ENCODE measurements around the gene ARRDC4.
A peak's percentile ranks its signal among the peaks of the same experiment; 100 is the strongest.

Gene ARRDC4

GRCh38 chr15:97960364-97961066, at the start of gene ARRDC4:
TSS of gene ARRDC4 (plus strand) at chr15:97960703. CDS start at chr15:97960862, 159 bp downstream.
- peak; percentile 93 for DNase-seq (ENCODE audit: low spot score)

- DNase-seq (ENCODE audit: low spot score) = no peak
These were observed 45.8 kb upstream of the ARRDC4 start for GRCh38 chr15:97914711-97915110.

GRCh38 chr15:97915261-97915660, 45.2 kb upstream of the ARRDC4 start:
- no peak for DNase-seq (ENCODE audit: low spot score)

GRCh38 chr15:97921296-97921865, 39.1 kb upstream of the ARRDC4 start:
- DNase-seq (ENCODE audit: low spot score) = no peak

- DNase-seq (ENCODE audit: low spot score) = no peak
These were observed 30.9 kb upstream of the ARRDC4 start for GRCh38 chr15:97929456-97930229.

- DNase-seq (ENCODE audit: low spot score) = no peak
These were observed 30.3 kb upstream of the ARRDC4 start for GRCh38 chr15:97930230-97930629.

GRCh38 chr15:97931314-97931713, 29.2 kb upstream of the ARRDC4 start:
- DNase-seq (ENCODE audit: low spot score) = no peak

GRCh38 chr15:97933589-97933988, 26.9 kb upstream of the ARRDC4 start:
- DNase-seq (ENCODE audit: low spot score) = no peak

GRCh38 chr15:97940993-97941392, 19.5 kb upstream of the ARRDC4 start:
- no peak for DNase-seq (ENCODE audit: low spot score)

GRCh38 chr15:97941572-97941971, 18.9 kb upstream of the ARRDC4 start:
- no peak for DNase-seq (ENCODE audit: low spot score)

- DNase-seq (ENCODE audit: low spot score) = no peak
These were observed 15.8 kb upstream of the ARRDC4 start for GRCh38 chr15:97944724-97945123.

- no peak for DNase-seq (ENCODE audit: low spot score)
These were observed 12.8 kb upstream of the ARRDC4 start for GRCh38 chr15:97947465-97948260.

- DNase-seq (ENCODE audit: low spot score) = no peak
These were observed 7.2 kb upstream of the ARRDC4 start for GRCh38 chr15:97953254-97953653.

- no peak for DNase-seq (ENCODE audit: low spot score)
These were observed 6.8 kb upstream of the ARRDC4 start for GRCh38 chr15:97953748-97954147.

GRCh38 chr15:97955035-97955434, 5.5 kb upstream of the ARRDC4 start:
- no peak for DNase-seq (ENCODE audit: low spot score)

- no peak for DNase-seq (ENCODE audit: low spot score)
These were observed 5.0 kb upstream of the ARRDC4 start for GRCh38 chr15:97955529-97955928.

- DNase-seq (ENCODE audit: low spot score) = no peak
These were observed 659 bp upstream of the ARRDC4 start for GRCh38 chr15:97959724-97960363.

GRCh38 chr15:97961067-97961954, 808 bp downstream of the ARRDC4 start:
- no peak for DNase-seq (ENCODE audit: low spot score)

GRCh38 chr15:97962263-97962662, 1.8 kb downstream of the ARRDC4 start:
- DNase-seq (ENCODE audit: low spot score) = no peak

GRCh38 chr15:97963779-97964178, 3.3 kb downstream of the ARRDC4 start:
- DNase-seq (ENCODE audit: low spot score) = no peak

GRCh38 chr15:97966246-97966645, 5.7 kb downstream of the ARRDC4 start:
- DNase-seq (ENCODE audit: low spot score) = no peak
